Fibroblast of lung (primary cell): ENCODE measurements around the gene ELMOD1. TPM values are rescaled to one million over a fixed set of nuclear protein-coding genes. Genes with fewer than 3 reads are reported as not detected.

Experiments used
- DNase-seq, 2 donors: peaks; one replicate each; pipeline versions ENCODE4 v3.0.0 to v3.0.0-alpha.2; 2010; ENCODE audit warnings: low read depth in 2 of 2
- H2AFZ ChIP-seq: 2 replicates; pipeline ENCODE4 v1.5.1; 2012; ENCODE audit warnings: low read length, control low read depth, inconsistent platforms
- H3K27ac ChIP-seq: 2 replicates; pipeline ENCODE4 v1.5.1; 2011; ENCODE audit warnings: low read length, control low read depth; ENCODE audit not compliant: insufficient read depth
- H3K27me3 ChIP-seq: 2 replicates; pipeline ENCODE4 v1.5.1; 2011; ENCODE audit warnings: mild to moderate bottlenecking, low read length; ENCODE audit not compliant: control insufficient read depth, insufficient read depth
- H3K36me3 ChIP-seq: 2 replicates; pipeline ENCODE4 v1.5.1; 2011; ENCODE audit warnings: low read length; ENCODE audit not compliant: control insufficient read depth, insufficient read depth
- H3K4me1 ChIP-seq: 2 replicates; pipeline ENCODE4 v1.5.1; 2011; ENCODE audit warnings: low read length; ENCODE audit not compliant: control insufficient read depth, insufficient read depth; ENCODE audit errors: extremely low read depth
- H3K4me2 ChIP-seq: 2 replicates; pipeline ENCODE4 v1.5.1; 2011; ENCODE audit warnings: low read length, control low read depth; ENCODE audit not compliant: insufficient read depth; ENCODE audit errors: extremely low read depth
- H3K4me3 ChIP-seq, 4 experiments: fragments of 200-600 bp in 1 of 4; sonication (generic) in 1 of 4; replicated peaks in 1 of 4; 2 replicates each; pipeline ENCODE4 v1.5.1; 2011 to 2016; ENCODE audit warnings: low read length in 4 of 4, low read depth in 3 of 4, mild to moderate bottlenecking in 3 of 4, control low read depth in 2 of 4, inconsistent platforms in 1 of 4, mixed read lengths in 1 of 4; ENCODE audit not compliant: insufficient read depth in 1 of 4; ENCODE audit errors: control extremely low read depth in 1 of 4
- H3K79me2 ChIP-seq: 2 replicates; pipeline ENCODE4 v1.5.1; 2012; ENCODE audit warnings: mild to moderate bottlenecking, low read length, inconsistent platforms; ENCODE audit not compliant: control insufficient read depth, insufficient read depth
- H3K9ac ChIP-seq: 2 replicates; pipeline ENCODE4 v1.5.1; 2011; ENCODE audit warnings: mild to moderate bottlenecking, low read length, control low read depth; ENCODE audit not compliant: insufficient read depth
- H3K9me3 ChIP-seq: 2 replicates; pipeline ENCODE4 v1.5.1; 2012; ENCODE audit warnings: low read depth, low read length; ENCODE audit not compliant: control insufficient read depth, insufficient read depth
- H4K20me1 ChIP-seq: 2 replicates; pipeline ENCODE4 v1.5.1; 2011; ENCODE audit warnings: low read length; ENCODE audit not compliant: control insufficient read depth, insufficient read depth; ENCODE audit errors: extremely low read depth
- CTCF ChIP-seq, 2 donors: IDR thresholded peaks in 1 of 2; conservative IDR thresholded peaks in 1 of 2; 1 replicate in 1 of 2; 2 replicates in 1 of 2; pipeline ENCODE4 v1.5.1; 2011 to 2012; ENCODE audit warnings: low read length in 2 of 2, control low read depth in 1 of 2, inconsistent platforms in 1 of 2, low read depth in 1 of 2, mild to moderate bottlenecking in 1 of 2
- EZH2 ChIP-seq: IDR thresholded peaks from 2 replicates; pipeline ENCODE4 v1.5.1; 2012; ENCODE audit warnings: low read length, control low read depth, mild to moderate bottlenecking; ENCODE audit errors: missing control alignments
- polyA plus RNA-seq, 2 donors: library from polyadenylated mRNA; depleted of rRNA in 1 of 2; stranded (reverse) in 1 of 2; unstranded in 1 of 2; fragments of >200 nt; gene quantifications; 2 replicates each; pipeline ENCODE4 v1.2.1, GENCODE V29; 2011 to 2012; ENCODE audit warnings: missing spikeins in 1 of 2
- total RNA-seq: library from RNA; depleted of rRNA; stranded (reverse); fragments of >200 nt; gene quantifications from 2 replicates; pipeline ENCODE4 v1.2.1, GENCODE V29; 2014

The ELMOD1 gene
- total and polyA plus RNA-seq, 2 donors (not counting 1 experiment from before 2014, with no cell fraction given), result 0.17 to 0.91 TPM

- no peak for DNase-seq
- Histone ChIP-seq H3K9me3 (no peaks in the 10 kb centered on the region), H3K36me3 (no peaks in the 10 kb centered on the region), H4K20me1 (no peaks in the 10 kb centered on the region), H3K4me3 (no peak overlapping the region), H3K4me2 (no peak overlapping the region), H3K27me3 (no peaks in the 10 kb centered on the region), H3K27ac (no peak overlapping the region), H3K4me1 (no peaks in the 10 kb centered on the region), H3K9ac (no peak overlapping the region), H3K79me2 (no peaks in the 10 kb centered on the region), H2AFZ (no peak overlapping the region)
- no peak for TF ChIP-seq EZH2
- no peak for TF ChIP-seq CTCF (conservative IDR thresholded peaks at IDR 0.05 in 1 of 2, IDR thresholded peaks at IDR 0.05 in 1 of 2; ENCODE audit: low read depth in 1 of 2, low read length in 2 of 2)
These were observed 69.1 kb downstream of the ELMOD1 start for GRCh38 chr11:107660066-107660465.

- Histone ChIP-seq H3K9me3 (no peaks in the 10 kb centered on the region), H3K79me2 (no peaks in the 10 kb centered on the region), H3K36me3 (no peaks in the 10 kb centered on the region), H3K4me2 (no peak overlapping the region), H4K20me1 (no peaks in the 10 kb centered on the region), H3K4me3 (no peak overlapping the region), H3K4me1 (no peaks in the 10 kb centered on the region), H3K27ac (no peak overlapping the region), H2AFZ (no peak overlapping the region), H3K27me3 (no peaks in the 10 kb centered on the region), H3K9ac (no peak overlapping the region)
- no peak for DNase-seq
- no peak for TF ChIP-seq EZH2
- no peak for TF ChIP-seq CTCF (conservative IDR thresholded peaks at IDR 0.05 in 1 of 2, IDR thresholded peaks at IDR 0.05 in 1 of 2; ENCODE audit: low read depth in 1 of 2, low read length in 2 of 2)
These were observed 70.7 kb downstream of the ELMOD1 start for GRCh38 chr11:107661656-107662055.

- peak in 1 of 2 donors; percentile 48 for DNase-seq
- Histone ChIP-seq H4K20me1 (no peaks in the 10 kb centered on the region), H3K79me2 (no peaks in the 10 kb centered on the region), H3K4me3 (no peak overlapping the region), H3K36me3 (no peaks in the 10 kb centered on the region), H3K27ac (no peak overlapping the region), H2AFZ (no peak overlapping the region), H3K4me2 (no peak overlapping the region), H3K4me1 (no peaks in the 10 kb centered on the region), H3K9ac (no peak overlapping the region), H3K9me3 (no peaks in the 10 kb centered on the region), H3K27me3 (no peaks in the 10 kb centered on the region)
- TF ChIP-seq CTCF (conservative IDR thresholded peaks at IDR 0.05 in 1 of 2, IDR thresholded peaks at IDR 0.05 in 1 of 2; ENCODE audit: low read depth in 1 of 2, low read length in 2 of 2) (no peak), EZH2 (no peak)
These were observed 74.1 kb downstream of the ELMOD1 start for GRCh38 chr11:107665018-107665417.
